Stimulated activated CD4-positive, alpha-beta T cell treated with anti-CD3 and anti-CD28 coated beads, TNF-alpha, amount 100 ng/mL, for 24 hours (primary cell): ENCODE results near the gene UGDH.
A peak's percentile ranks its signal among the peaks of the same experiment; 100 is the strongest.
"Not testable (repeated sequence)": the region's sequence is repeated elsewhere in the genome, so short reads cannot be mapped to it uniquely, and the experiment has no call there.

Source experiments
- DNase-seq, 3 experiments: peaks; one replicate each; pipeline ENCODE4 v3.0.0-alpha.2; 2020; ENCODE audit warnings: low read depth in 3 of 3

UGDH gene

DNA sequence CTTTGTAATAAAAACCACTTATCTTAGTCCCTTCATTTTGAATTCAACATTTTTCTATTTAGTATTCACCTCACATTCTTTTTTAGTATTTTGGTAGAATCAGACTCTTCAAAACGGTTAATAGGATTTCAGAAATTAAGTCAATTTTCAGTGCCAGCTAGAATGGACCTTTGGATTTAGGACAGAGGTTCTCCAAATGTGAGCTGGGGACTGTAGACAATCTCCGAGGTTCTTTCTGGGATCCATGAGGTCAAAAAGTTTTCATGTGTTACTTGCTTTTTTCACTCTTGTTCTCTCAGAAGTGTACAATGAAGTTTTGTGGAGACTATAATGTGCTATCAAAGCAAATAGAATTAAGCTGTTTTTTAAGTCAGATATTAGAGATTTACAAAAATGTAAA, 2.3 kb upstream of the UGDH start:
- DNase-seq: no peak

- DNase-seq: no peak
Observed at GRCh38 chr4:39528061-39528465, 824 bp upstream of the UGDH start.

- DNase-seq: peak in 1 of 3 experiments; percentile 42
Observed at GRCh38 chr4:39526765-39527295, 409 bp downstream of the UGDH start.

GRCh38 chr4:39525822-39526690, 1.2 kb downstream of the UGDH start:
- no peak for DNase-seq

- no peak for DNase-seq
Observed at GRCh38 chr4:39524161-39524957, 2.9 kb downstream of the UGDH start.

GRCh38 chr4:39522068-39522467, 5.2 kb downstream of the UGDH start:
- DNase-seq: no peak

GRCh38 chr4:39521253-39521919, 5.9 kb downstream of the UGDH start:
- DNase-seq: no peak

DNA sequence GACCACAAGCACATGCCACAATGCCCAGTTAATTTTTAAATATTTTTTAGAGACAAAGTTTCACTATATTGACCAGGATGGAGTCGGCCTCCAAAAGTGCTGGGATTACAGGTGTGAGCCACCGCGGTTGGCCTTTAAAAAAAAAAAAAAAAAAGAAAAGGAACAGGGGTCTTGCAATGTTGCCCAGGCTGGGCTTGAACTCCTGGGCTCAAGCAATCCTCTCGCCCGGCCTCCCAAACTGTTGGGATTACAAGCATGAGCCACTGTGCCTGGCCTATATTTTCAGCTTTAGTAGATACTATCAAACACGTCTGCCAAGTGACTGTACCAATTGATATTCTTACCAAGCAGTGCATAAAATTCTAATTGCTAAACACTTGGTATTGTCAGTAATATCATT, 8.8 kb downstream of the UGDH start:
- DNase-seq: no peak

DNA sequence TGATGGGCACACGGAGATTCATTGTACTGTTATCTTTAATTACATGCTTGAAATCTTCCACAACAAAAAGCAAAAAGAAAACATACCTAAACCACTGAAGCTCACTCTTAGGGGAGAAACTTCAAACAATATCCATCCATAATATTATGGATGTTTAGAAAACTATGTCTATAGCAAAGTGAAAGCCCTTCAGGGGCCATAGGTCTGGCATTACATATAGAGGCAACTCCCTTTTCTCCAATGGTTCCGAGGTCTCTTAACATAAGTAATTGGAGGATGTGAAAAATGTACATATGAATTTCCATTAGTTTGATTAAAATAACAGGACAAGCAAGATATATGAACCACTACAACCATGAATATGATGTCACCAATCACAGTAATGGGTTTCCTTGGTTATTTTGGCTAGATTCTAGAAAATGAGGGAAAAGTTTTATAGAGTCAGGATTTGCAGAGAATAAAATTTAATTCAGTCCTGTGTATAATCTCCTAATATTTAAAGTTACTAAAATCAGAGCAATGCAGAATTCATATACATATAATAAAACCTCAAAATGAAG, 10.8 kb downstream of the UGDH start:
- DNase-seq: no peak

DNA sequence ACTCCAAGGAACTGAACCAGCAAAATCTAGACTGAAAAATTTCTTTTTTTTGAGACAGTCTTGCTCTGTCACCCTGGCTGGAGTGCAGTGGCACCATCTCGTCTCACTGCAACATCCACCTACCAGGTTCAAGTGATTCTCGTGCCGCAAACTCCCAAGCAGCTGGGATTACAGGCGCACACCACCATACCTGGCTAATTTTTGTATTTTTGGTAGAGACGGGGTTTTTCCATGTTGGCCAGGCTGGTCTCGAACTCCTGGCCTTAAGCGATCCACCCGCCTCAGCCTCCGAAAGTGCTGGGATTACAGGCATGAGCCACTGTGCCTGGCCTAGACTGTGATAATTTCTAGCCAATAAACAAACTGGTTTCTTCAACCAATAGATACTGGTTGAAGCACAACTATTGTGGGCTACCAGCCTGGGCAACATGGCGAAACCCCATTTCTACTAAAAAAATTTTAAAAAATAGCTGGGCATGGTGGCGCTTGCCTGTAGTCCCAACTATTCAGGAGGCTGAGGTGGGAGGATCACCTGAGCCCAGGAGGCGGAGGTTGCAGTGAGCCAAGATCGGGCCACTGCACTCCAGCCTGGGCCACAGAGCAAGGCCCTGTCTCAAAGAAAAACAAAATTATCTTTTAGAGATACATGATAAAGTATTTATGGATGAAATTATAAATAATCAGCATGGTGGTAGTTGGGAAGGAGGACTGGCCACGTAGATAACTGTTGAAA, 11.4 kb downstream of the UGDH start:
- DNase-seq: not testable (repeated sequence)

- DNase-seq: no peak
Observed at GRCh38 chr4:39514888-39515401, 12.3 kb downstream of the UGDH start.

DNA sequence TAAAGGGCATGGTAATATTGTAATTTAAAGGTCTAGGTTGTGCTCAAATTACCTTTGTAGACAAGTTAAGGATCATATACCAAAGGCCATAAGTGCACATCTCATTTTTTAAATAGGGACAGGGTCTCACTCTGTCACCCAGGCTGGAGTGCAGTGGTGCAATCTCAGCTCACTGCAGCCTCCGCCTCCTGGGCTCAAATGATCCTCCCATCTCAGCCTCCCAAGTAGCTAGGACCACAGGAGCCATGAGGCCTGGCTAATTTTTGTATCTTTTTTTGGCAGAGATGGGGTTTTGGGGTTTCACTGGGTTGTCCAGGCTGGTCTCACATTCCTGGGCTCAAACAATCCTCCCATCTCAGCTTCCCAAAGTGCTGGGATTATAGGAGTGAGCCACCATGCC, 13.0 kb downstream of the UGDH start:
- not testable (repeated sequence) for DNase-seq

GRCh38 chr4:39510348-39510929, 16.8 kb downstream of the UGDH start:
- DNase-seq: no peak

GRCh38 chr4:39505581-39505980, 21.7 kb downstream of the UGDH start:
- no peak for DNase-seq

- no peak for DNase-seq
Observed at GRCh38 chr4:39504538-39504937, 22.7 kb downstream of the UGDH start.

DNA sequence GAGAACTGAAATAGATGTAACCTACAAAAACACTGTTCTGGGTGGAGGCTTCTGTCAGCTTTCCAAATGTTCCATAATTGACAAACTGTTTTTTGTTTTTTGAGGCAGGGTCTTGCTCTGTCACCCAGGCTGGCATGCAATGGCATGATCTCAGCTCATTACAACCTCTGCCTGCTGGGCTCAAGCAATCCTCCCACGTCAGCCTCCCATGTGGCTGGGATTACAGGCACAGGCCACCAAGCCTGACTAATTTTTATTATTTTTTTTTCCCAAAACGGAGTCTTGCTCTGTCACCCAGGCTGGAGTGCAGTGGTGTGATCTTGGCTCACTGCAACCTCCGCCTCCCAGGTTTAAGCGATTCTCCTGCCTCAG, 24.6 kb downstream of the UGDH start:
- DNase-seq: not testable (repeated sequence)

DNA sequence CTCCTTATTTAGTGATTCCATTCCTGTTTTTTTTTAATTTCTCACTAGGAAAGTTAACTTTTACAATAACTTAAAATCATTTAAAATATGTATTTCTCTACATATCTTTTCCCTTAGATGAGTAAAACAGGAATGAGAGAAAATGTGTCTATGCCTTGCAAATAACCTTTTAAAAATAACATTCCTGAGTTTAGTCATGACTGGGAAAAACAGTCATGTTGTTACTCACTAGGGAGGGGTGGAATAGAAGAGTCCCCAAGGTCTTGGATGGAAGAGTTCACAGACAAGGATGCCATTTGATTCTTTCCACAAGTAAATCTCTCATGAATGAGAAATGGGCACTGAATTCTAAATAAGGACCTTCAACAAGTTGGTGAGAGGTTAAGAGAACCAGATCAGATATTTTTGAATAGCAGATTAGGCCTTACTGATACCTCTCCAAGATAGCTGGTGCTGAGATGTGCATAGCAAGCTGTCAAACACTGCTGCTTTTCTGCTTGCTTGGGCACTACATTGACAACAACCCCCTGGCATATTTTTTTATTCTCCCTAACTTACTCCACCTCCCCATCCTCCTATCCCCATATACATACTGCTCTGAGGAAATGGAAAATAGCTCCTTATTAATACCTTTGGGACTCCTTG, 25.1 kb downstream of the UGDH start:
- DNase-seq: no peak

- no peak for DNase-seq
Observed at GRCh38 chr4:39498727-39499020, 28.6 kb downstream of the UGDH start.

DNA sequence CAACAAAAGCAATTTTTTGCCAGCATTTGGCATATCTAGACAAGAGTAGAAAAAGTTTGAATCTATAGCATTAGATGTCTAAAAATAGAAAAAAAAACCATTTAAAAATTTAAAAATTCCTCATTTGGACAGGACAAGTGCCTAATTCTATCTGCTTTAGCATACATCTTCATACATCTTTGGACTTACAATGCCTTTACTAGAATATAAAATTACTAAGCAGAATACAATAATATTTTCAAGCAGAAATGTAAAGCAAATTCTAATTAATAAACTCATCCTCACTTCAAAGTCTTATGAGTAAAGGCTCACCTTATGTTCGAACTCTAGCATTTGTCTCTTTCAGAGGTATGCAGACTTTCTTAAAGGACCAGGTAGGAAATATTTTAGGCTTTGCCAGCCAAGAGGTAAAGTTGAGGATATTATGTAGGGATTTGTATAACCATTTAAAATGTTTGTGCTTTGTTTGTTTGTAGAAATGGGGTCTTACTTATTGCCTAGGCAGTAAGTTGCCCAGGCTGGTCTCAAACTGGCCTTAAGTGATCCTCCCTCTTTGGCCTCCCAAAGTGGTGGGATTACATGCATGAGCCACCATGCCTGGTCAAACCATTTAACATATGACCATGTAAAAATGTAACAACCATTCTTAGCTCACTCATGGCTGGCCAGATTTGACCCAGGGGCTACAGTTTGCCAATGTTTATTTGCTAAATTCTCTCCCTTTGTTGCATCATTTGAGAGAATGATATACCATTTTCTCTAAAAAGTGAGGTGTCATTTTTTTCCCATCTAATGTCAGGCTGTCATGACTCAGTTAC, 29.1 kb downstream of the UGDH start:
- no peak for DNase-seq
